ENCODE data around the gene PPL. TPM values are rescaled to one million over a fixed set of nuclear protein-coding genes. Genes with fewer than 3 reads are reported as not detected.
A peak's percentile ranks its signal among the peaks of the same experiment; 100 is the strongest.

The PPL gene
- total RNA-seq, 1 experiment from 2014 or later, result 49.1 TPM

- Mint-ChIP-seq H3K27me3 (ENCODE audit: insufficient read depth, unreplicated experiment) (no peaks in the 10 kb centered on the region), H3K27ac (ENCODE audit: low read depth, unreplicated experiment) (no peak overlapping the region), H3K4me1 (ENCODE audit: insufficient read depth, unreplicated experiment) (peaks cover 15% of the 10 kb centered on the region), H3K36me3 (ENCODE audit: insufficient read depth, unreplicated experiment) (peaks cover 48% of the 10 kb centered on the region), H3K4me3 (ENCODE audit: unreplicated experiment) (no peak overlapping the region), H3K9me3 (ENCODE audit: unreplicated experiment) (no peaks in the 10 kb centered on the region)
- DNase-seq (ENCODE audit: unreplicated experiment), result no peak
- intact Hi-C loops (cut with micrococcal nuclease), result no loop called here
- ChIA-PET CTCF (interaction anchor here (0.7 to 1.2 kb wide), 4 partner anchors 14 to 89 kb away, joined by 3 to 5 read pairs (median 3); no protein-coding TSS in a partner anchor), POLR2A (interaction anchor here (0.5 to 1.1 kb wide), 2 partner anchors 16 to 131 kb away, joined by 3 to 4 read pairs; no protein-coding TSS in a partner anchor)
- no peak for TF ChIP-seq CTCF (IDR thresholded peaks at IDR 0.05; ENCODE audit: unreplicated experiment)
- BruUV-seq (replicated peaks), result no TSS peak
Measured at GRCh38 chr16:4866586-4866985, 70.4 kb downstream of the PPL start.

DNA sequence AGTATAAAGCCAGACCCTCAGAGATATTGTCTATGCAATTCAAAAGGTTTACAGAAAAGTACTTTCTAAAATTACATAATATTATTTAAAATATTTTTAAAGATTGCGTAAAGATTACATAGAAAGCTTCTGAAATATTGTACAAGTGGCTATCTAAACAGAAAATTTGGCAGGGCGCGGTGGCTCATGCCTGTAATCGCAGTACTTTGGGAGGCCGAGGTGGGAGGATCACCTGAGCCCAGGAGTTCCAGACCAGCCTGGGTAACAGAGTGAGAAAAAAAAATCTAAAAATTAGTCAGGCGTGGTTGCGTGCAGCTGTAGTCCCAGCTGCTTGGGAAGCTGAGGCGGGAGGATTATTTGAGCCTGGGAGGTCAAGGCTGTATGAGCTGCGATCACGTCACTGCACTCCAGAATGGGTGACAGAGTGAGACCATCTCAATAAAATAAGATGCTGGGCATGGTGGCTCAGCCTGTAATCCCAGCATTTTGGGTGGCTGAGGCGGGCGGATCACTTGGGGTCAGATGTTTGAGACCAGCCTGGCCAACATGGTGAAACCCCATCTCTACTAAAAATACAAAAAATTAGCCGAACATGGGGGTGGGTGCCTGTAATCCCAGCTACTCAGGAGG lies 71.6 kb downstream of the PPL start:
- TF ChIP-seq CTCF (IDR thresholded peaks at IDR 0.05; ENCODE audit: unreplicated experiment), result no peak
- POLR2A ChIA-PET, result interaction anchor here (0.7 to 1.2 kb wide), 3 partner anchors 17 to 206 kb away, joined by 3 to 5 read pairs (median 4); no protein-coding TSS in a partner anchor
- H3K36me3 Mint-ChIP-seq (ENCODE audit: insufficient read depth, unreplicated experiment), result peaks cover 48% of the 10 kb centered on the region
- H3K9me3 Mint-ChIP-seq (ENCODE audit: unreplicated experiment), result no peaks in the 10 kb centered on the region
- intact Hi-C loops (cut with micrococcal nuclease), result no loop called here
- peaks cover 15% of the 10 kb centered on the region for H3K4me1 Mint-ChIP-seq (ENCODE audit: insufficient read depth, unreplicated experiment)
- BruUV-seq (replicated peaks), result no TSS peak
- H3K27me3 Mint-ChIP-seq (ENCODE audit: insufficient read depth, unreplicated experiment), result no peaks in the 10 kb centered on the region
- H3K4me3 Mint-ChIP-seq (ENCODE audit: unreplicated experiment), result no peak overlapping the region
- H3K27ac Mint-ChIP-seq (ENCODE audit: low read depth, unreplicated experiment), result no peak overlapping the region
- CTCF ChIA-PET, result interaction anchor here (0.6 to 1.2 kb wide), 3 partner anchors 39 to 88 kb away, joined by 3 to 6 read pairs (median 5); no protein-coding TSS in a partner anchor
- no peak for DNase-seq (ENCODE audit: unreplicated experiment)

DNA sequence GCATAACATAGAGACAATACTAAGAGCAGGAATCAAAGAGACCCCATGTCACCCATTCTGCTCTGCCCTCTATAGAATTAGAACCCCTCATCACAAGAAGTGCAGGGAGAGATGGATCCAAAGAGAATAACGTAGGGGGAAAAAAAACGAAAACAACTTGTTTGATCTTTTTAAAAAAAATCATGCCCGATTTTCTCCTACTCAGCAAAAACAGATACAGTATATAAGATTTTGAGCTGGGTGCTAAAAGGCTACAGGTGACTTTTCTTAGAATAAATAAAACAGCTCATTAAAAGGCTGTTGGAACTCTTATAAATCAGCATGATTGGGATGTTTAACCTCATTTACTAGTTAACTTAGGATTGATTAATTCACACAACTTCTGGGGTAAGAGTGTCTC lies 72.2 kb downstream of the PPL start:
- CTCF ChIA-PET, result interaction anchor here (0.6 to 1.2 kb wide), 3 partner anchors 39 to 89 kb away, joined by 3 to 6 read pairs (median 5); no protein-coding TSS in a partner anchor
- Mint-ChIP-seq H3K27ac (ENCODE audit: low read depth, unreplicated experiment) (no peak overlapping the region), H3K4me1 (ENCODE audit: insufficient read depth, unreplicated experiment) (peaks cover 17% of the 10 kb centered on the region), H3K9me3 (ENCODE audit: unreplicated experiment) (no peaks in the 10 kb centered on the region), H3K4me3 (ENCODE audit: unreplicated experiment) (no peak overlapping the region), H3K27me3 (ENCODE audit: insufficient read depth, unreplicated experiment) (no peaks in the 10 kb centered on the region), H3K36me3 (ENCODE audit: insufficient read depth, unreplicated experiment) (peaks cover 50% of the 10 kb centered on the region)
- no peak for DNase-seq (ENCODE audit: unreplicated experiment)
- POLR2A ChIA-PET, result interaction anchor here (1.2 kb wide), 1 partner anchor 16 kb away, joined by 5 read pairs; no protein-coding TSS in a partner anchor
- no peak for TF ChIP-seq CTCF (IDR thresholded peaks at IDR 0.05; ENCODE audit: unreplicated experiment)
- intact Hi-C loops (cut with micrococcal nuclease), result no loop called here
- no TSS peak for BruUV-seq (replicated peaks)

GRCh38 chr16:4862639-4863038 lies 74.3 kb downstream of the PPL start:
- TF ChIP-seq CTCF (IDR thresholded peaks at IDR 0.05; ENCODE audit: unreplicated experiment), result no peak
- intact Hi-C loops (cut with micrococcal nuclease), result no loop called here
- peak; percentile 77 for DNase-seq (ENCODE audit: unreplicated experiment)
- no peak overlapping the region for H3K4me3 Mint-ChIP-seq (ENCODE audit: unreplicated experiment)
- no peak overlapping the region for H3K27ac Mint-ChIP-seq (ENCODE audit: low read depth, unreplicated experiment)
- H3K27me3 Mint-ChIP-seq (ENCODE audit: insufficient read depth, unreplicated experiment), result no peaks in the 10 kb centered on the region
- H3K36me3 Mint-ChIP-seq (ENCODE audit: insufficient read depth, unreplicated experiment), result peaks cover 58% of the 10 kb centered on the region
- peaks cover 11% of the 10 kb centered on the region for H3K4me1 Mint-ChIP-seq (ENCODE audit: insufficient read depth, unreplicated experiment)
- CTCF ChIA-PET, result no interaction called here
- no peaks in the 10 kb centered on the region for H3K9me3 Mint-ChIP-seq (ENCODE audit: unreplicated experiment)
- BruUV-seq (replicated peaks), result no TSS peak
- POLR2A ChIA-PET, result interaction anchor here (0.6 kb wide), 1 partner anchor 53 kb away, joined by 3 read pairs; no protein-coding TSS in a partner anchor
